Breast epithelium (tissue), 4 donors: ENCODE results near the gene ATXN1. TPM values are rescaled to one million over a fixed set of nuclear protein-coding genes. Genes with fewer than 3 reads are reported as not detected.

Source experiments
- DNase-seq, 2 donors: peaks; one replicate each; pipeline ENCODE4 v3.0.0-alpha.2; 2019; ENCODE audit warnings: low spot score in 2 of 2
- H3K27ac ChIP-seq, 2 donors: fragments of 200-600 bp; sonication (generic) in 1 of 2; one replicate each; pipeline ENCODE4 v1.5.1; 2016 to 2019; ENCODE audit warnings: mild to moderate bottlenecking in 1 of 2
- H3K27me3 ChIP-seq, 2 donors: fragments of 200-600 bp; sonication (generic) in 1 of 2; one replicate each; pipeline versions ENCODE4 v1.5.1 to v1.6.0; 2017 to 2019; ENCODE audit warnings: control low read depth in 1 of 2, mild to moderate bottlenecking in 1 of 2
- H3K36me3 ChIP-seq: fragments of 200-600 bp; one replicate; pipeline ENCODE4 v1.5.1; 2019
- H3K4me1 ChIP-seq, 2 donors: fragments of 200-600 bp; sonication (generic); one replicate each; pipeline ENCODE4 v1.5.1; 2016 to 2019; ENCODE audit warnings: control low read depth in 1 of 2
- H3K4me3 ChIP-seq, 3 donors: fragments of 200-600 bp; sonication (generic); 1 replicate in 2 of 3; 2 replicates in 1 of 3; pipeline ENCODE4 v1.5.1; 2016 to 2019; ENCODE audit warnings: mild to moderate bottlenecking in 3 of 3, moderate library complexity in 2 of 3
- H3K9me3 ChIP-seq, 2 donors: fragments of 200-600 bp; sonication (generic) in 1 of 2; one replicate each; pipeline ENCODE4 v1.5.1; 2016 to 2019; ENCODE audit warnings: control low read depth in 1 of 2
- POLR2A ChIP-seq: fragments of 450-650 bp; IDR thresholded peaks from one replicate; pipeline ENCODE4 v1.6.1; 2016; ENCODE audit warnings: antibody characterized with exemption, mild to moderate bottlenecking, moderate library complexity
- POLR2AphosphoS5 ChIP-seq, 3 donors: sonication (generic); formaldehyde crosslinking; IDR thresholded peaks; one replicate each; pipeline ENCODE4 v1.6.1; 2017; ENCODE audit warnings: antibody characterized with exemption in 3 of 3
- intact Hi-C: fragments of 100-400 bp; cut with DNase I; formaldehyde crosslinking; loops from one replicate; pipeline ENCODE4 v1.15.1; 2023; ENCODE audit warnings: low total_unique reads
- total RNA-seq, 3 donors: library from RNA; depleted of rRNA; stranded (reverse); fragments of >200 nt; gene quantifications; one replicate each; pipeline ENCODE4 v1.1.0, GENCODE V29; 2016
- TF ChIP-seq, protein P1 (sequence below), 3 donors: fragments of 450-650 bp; IDR thresholded peaks; one replicate each; pipeline ENCODE4 v1.5.1; 2016 to 2017; ENCODE audit warnings: antibody characterized with exemption in 3 of 3, mild to moderate bottlenecking in 3 of 3, moderate library complexity in 3 of 3

Gene ATXN1
- total RNA-seq, 3 donors from 2014 or later, result 26.7 to 63.2 (median 37.4) TPM

GRCh38 chr6:16322666-16323312, 438.5 kb downstream of the ATXN1 start:
- no peak for TF ChIP-seq POLR2AphosphoS5 (IDR thresholded peaks at IDR 0.05)
- TF ChIP-seq POLR2A, result no peak
- TF ChIP-seq, protein P1, sequence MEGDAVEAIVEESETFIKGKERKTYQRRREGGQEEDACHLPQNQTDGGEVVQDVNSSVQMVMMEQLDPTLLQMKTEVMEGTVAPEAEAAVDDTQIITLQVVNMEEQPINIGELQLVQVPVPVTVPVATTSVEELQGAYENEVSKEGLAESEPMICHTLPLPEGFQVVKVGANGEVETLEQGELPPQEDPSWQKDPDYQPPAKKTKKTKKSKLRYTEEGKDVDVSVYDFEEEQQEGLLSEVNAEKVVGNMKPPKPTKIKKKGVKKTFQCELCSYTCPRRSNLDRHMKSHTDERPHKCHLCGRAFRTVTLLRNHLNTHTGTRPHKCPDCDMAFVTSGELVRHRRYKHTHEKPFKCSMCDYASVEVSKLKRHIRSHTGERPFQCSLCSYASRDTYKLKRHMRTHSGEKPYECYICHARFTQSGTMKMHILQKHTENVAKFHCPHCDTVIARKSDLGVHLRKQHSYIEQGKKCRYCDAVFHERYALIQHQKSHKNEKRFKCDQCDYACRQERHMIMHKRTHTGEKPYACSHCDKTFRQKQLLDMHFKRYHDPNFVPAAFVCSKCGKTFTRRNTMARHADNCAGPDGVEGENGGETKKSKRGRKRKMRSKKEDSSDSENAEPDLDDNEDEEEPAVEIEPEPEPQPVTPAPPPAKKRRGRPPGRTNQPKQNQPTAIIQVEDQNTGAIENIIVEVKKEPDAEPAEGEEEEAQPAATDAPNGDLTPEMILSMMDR (IDR thresholded peaks at IDR 0.05), result no peak
- no peaks in the 10 kb centered on the region for H3K9me3 ChIP-seq
- H3K27me3 ChIP-seq, result no peaks in the 10 kb centered on the region
- H3K27ac ChIP-seq, result no peak overlapping the region
- peaks cover 4 to 12% of the 10 kb centered on the region in 2 donors for H3K4me1 ChIP-seq
- DNase-seq, result no peak
- no peaks in the 10 kb centered on the region for H3K36me3 ChIP-seq
- intact Hi-C loops, result no loop called here
- no peak overlapping the region for H3K4me3 ChIP-seq

DNA sequence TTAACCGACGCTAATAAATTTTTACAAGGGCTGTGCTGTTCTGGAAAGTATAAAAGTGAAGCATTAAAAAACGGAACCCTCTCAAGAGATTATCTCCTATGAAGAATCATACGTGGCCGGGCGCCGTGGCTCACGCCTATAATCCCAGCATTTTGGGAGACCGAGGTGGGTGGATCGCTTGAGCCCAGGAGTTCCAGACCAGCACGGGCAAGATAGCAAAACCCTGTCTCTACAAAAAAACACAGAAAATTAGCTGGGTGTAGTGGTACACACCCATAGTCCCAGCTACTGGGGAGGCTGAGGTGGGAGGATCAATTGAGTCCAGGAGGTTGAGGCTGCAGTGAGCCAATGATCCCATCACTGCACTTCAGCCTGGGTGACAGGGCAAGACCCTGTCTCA, 439.4 kb downstream of the ATXN1 start:
- no peak for DNase-seq
- TF ChIP-seq, protein P1 (IDR thresholded peaks at IDR 0.05), result no peak
- no peak for TF ChIP-seq POLR2AphosphoS5 (IDR thresholded peaks at IDR 0.05)
- no peak for TF ChIP-seq POLR2A
- peaks cover 4 to 12% of the 10 kb centered on the region in 2 donors for H3K4me1 ChIP-seq
- no peaks in the 10 kb centered on the region for H3K9me3 ChIP-seq
- no peaks in the 10 kb centered on the region for H3K36me3 ChIP-seq
- no peaks in the 10 kb centered on the region for H3K27me3 ChIP-seq
- intact Hi-C loops, result no loop called here
- H3K4me3 ChIP-seq, result no peak overlapping the region
- no peak overlapping the region for H3K27ac ChIP-seq

GRCh38 chr6:16321341-16321710, 439.9 kb downstream of the ATXN1 start:
- Histone ChIP-seq H3K27ac (peak overlapping the region in 1 of 2 donors; percentile 14), H3K9me3 (no peaks in the 10 kb centered on the region), H3K4me1 (peaks cover 4 to 12% of the 10 kb centered on the region in 2 donors), H3K36me3 (no peaks in the 10 kb centered on the region), H3K27me3 (no peaks in the 10 kb centered on the region), H3K4me3 (no peak overlapping the region)
- TF ChIP-seq, protein P1 (IDR thresholded peaks at IDR 0.05), result no peak
- TF ChIP-seq POLR2A (no peak), POLR2AphosphoS5 (IDR thresholded peaks at IDR 0.05) (no peak)
- intact Hi-C loops, result no loop called here
- DNase-seq, result no peak

DNA sequence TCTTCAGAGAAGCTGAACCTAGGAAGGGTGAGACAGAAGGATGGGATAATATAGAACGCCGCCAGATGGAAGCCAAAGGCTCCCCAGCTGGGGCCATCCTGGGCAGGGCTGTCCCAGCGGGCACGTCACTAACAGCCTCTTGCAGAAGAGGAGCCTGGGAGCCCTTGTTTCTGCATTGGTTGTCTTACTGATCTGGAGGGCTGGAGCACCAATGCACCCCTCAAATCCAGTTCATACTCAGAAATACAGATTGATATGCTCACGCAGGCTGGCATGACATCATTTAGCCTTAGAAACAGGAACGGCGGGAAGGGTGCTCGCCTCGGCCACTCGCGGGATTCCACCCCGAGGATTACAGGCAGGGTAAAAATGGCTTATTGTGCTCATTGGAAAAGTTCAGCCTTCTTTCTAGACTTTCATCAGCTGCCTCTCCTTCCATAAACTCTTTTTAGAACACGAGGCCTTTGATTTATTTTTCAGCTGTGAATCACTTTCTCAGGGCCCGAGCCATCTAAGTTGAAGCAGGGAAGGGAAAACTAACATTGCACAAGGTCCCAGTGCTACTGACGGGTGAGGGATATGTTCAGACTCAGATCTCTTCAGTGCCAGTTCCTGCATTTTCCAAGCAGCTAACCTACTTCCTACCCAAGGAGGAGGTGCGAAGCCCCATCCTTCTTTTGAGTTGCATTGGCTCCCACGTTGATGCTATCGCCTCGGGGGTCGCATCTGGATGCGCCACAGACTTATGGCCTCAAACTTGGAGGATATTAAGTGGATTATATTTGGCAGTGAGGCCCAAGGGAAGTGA, 440.5 kb downstream of the ATXN1 start:
- DNase-seq, result no peak
- peak overlapping the region; percentile 64 to 84 for H3K27ac ChIP-seq
- H3K4me3 ChIP-seq, result peak overlapping the region; percentile 11 to 45 (median 16)
- peaks cover 4 to 12% of the 10 kb centered on the region in 2 donors for H3K4me1 ChIP-seq
- TF ChIP-seq POLR2A (no peak), POLR2AphosphoS5 (IDR thresholded peaks at IDR 0.05) (no peak)
- TF ChIP-seq, protein P1 (IDR thresholded peaks at IDR 0.05), result no peak
- intact Hi-C loops, result no loop called here
- no peaks in the 10 kb centered on the region for H3K36me3 ChIP-seq
- no peaks in the 10 kb centered on the region for H3K27me3 ChIP-seq
- H3K9me3 ChIP-seq, result no peaks in the 10 kb centered on the region
